Ishikawa (cell line): ENCODE data around the gene ARHGAP12.

Source experiments
- CEBPB ChIP-seq: IDR thresholded peaks from 2 replicates; pipeline ENCODE4 v1.6.1; 2012
- CREB1 ChIP-seq: IDR thresholded peaks from 2 replicates; pipeline ENCODE4 v1.6.1; 2012; ENCODE audit warnings: low read depth
- EGR1 ChIP-seq: IDR thresholded peaks from 2 replicates; pipeline ENCODE4 v1.6.1; 2012
- EP300 ChIP-seq: IDR thresholded peaks from 2 replicates; pipeline ENCODE4 v1.6.1; 2012; ENCODE audit warnings: borderline replicate concordance
- FOXM1 ChIP-seq: IDR thresholded peaks from 2 replicates; pipeline ENCODE4 v1.6.1; 2012; ENCODE audit warnings: low read depth, borderline replicate concordance
- NFIC ChIP-seq: IDR thresholded peaks from 2 replicates; pipeline ENCODE4 v1.6.1; 2012
- RAD21 ChIP-seq: IDR thresholded peaks from 2 replicates; pipeline ENCODE4 v1.6.1; 2012; ENCODE audit warnings: low read depth
- TAF1 ChIP-seq: IDR thresholded peaks from 2 replicates; pipeline ENCODE4 v1.6.1; 2012; ENCODE audit warnings: low read depth, mild to moderate bottlenecking
- TCF12 ChIP-seq: IDR thresholded peaks from 2 replicates; pipeline ENCODE4 v1.6.1; 2012; ENCODE audit warnings: low read depth
- TEAD4 ChIP-seq: IDR thresholded peaks from 2 replicates; pipeline ENCODE4 v1.6.1; 2012
- YY1 ChIP-seq: IDR thresholded peaks from 2 replicates; pipeline ENCODE4 v1.6.1; 2012; ENCODE audit warnings: low read depth
- ZBTB7A ChIP-seq: IDR thresholded peaks from 2 replicates; pipeline ENCODE4 v1.6.1; 2012; ENCODE audit warnings: low read depth
- TF ChIP-seq, protein P1 (sequence below): IDR thresholded peaks from 2 replicates; pipeline ENCODE4 v1.6.1; 2012
- TF ChIP-seq, protein P2 (sequence below): IDR thresholded peaks from 2 replicates; pipeline ENCODE4 v1.6.1; 2012; ENCODE audit warnings: low read depth, mild to moderate bottlenecking
- TF ChIP-seq, protein P3 (sequence below): IDR thresholded peaks from 2 replicates; pipeline ENCODE4 v1.6.1; 2012

The ARHGAP12 gene

DNA sequence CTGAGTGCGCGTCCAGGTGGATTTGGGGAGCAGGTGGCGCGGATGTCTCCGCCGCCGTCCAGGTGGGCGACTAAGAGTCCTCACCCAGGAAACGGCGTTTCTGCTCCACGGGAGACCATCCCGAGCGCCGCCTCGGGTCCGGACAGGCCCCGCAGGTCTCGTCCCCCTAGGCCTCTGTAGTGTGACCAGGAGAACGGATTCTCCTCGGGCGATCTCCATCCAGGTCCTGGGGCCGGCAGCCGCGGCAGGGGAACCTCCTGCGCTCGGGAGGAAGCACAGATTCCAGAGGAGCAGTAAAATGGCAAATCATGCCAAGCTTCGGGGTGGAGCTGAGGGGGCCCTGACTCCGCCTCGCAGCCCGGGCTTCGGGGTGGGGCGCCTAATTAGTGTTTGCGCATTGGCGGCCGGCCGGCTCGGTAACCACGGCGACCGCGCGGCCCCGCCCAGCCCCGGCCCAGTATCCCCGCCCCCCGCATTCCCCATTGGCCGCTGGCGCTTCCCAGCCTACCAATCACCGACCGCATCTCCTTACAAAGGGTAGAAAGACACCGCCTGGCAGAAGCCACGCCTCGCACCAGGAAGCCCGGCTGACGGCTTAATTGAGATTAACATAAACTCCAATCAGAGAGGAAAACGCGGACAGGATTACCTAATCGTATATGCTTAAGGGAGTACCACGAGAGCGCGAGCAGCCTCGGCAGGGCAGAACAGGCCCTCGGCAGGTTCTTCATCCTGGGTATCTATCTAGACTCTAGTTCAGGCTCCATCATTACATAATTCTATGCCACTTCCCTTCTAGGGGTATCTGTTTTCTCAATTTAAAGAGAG, 168.6 kb downstream of the ARHGAP12 start:
- no peak for TF ChIP-seq EP300
- TF ChIP-seq, protein P1, sequence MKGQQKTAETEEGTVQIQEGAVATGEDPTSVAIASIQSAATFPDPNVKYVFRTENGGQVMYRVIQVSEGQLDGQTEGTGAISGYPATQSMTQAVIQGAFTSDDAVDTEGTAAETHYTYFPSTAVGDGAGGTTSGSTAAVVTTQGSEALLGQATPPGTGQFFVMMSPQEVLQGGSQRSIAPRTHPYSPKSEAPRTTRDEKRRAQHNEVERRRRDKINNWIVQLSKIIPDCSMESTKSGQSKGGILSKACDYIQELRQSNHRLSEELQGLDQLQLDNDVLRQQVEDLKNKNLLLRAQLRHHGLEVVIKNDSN, result no peak
- no peak for TF ChIP-seq CREB1
- TF ChIP-seq TEAD4, result peak; percentile 61; the same call in 1 of the 2 replicates
- TF ChIP-seq EGR1, result no peak
- TF ChIP-seq, protein P2, sequence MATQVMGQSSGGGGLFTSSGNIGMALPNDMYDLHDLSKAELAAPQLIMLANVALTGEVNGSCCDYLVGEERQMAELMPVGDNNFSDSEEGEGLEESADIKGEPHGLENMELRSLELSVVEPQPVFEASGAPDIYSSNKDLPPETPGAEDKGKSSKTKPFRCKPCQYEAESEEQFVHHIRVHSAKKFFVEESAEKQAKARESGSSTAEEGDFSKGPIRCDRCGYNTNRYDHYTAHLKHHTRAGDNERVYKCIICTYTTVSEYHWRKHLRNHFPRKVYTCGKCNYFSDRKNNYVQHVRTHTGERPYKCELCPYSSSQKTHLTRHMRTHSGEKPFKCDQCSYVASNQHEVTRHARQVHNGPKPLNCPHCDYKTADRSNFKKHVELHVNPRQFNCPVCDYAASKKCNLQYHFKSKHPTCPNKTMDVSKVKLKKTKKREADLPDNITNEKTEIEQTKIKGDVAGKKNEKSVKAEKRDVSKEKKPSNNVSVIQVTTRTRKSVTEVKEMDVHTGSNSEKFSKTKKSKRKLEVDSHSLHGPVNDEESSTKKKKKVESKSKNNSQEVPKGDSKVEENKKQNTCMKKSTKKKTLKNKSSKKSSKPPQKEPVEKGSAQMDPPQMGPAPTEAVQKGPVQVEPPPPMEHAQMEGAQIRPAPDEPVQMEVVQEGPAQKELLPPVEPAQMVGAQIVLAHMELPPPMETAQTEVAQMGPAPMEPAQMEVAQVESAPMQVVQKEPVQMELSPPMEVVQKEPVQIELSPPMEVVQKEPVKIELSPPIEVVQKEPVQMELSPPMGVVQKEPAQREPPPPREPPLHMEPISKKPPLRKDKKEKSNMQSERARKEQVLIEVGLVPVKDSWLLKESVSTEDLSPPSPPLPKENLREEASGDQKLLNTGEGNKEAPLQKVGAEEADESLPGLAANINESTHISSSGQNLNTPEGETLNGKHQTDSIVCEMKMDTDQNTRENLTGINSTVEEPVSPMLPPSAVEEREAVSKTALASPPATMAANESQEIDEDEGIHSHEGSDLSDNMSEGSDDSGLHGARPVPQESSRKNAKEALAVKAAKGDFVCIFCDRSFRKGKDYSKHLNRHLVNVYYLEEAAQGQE, result 0 out of 2 replicates have a peak, but pooled peaks have one; percentile 12
- peak; percentile 64 for TF ChIP-seq TCF12
- 0 out of 2 replicates have a peak, but pooled peaks have one; percentile 29 for TF ChIP-seq YY1
- TF ChIP-seq RAD21, result 0 out of 2 replicates have a peak, but pooled peaks have one; percentile 2
- TF ChIP-seq TAF1, result peak; percentile 87
- no peak for TF ChIP-seq ZBTB7A
- TF ChIP-seq NFIC, result peak; percentile 25; the same call in 1 of the 2 replicates
- TF ChIP-seq CEBPB, result peak; percentile 75
- no peak for TF ChIP-seq FOXM1
- TF ChIP-seq, protein P3, sequence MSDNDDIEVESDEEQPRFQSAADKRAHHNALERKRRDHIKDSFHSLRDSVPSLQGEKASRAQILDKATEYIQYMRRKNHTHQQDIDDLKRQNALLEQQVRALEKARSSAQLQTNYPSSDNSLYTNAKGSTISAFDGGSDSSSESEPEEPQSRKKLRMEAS, result peak; percentile 60

DNA sequence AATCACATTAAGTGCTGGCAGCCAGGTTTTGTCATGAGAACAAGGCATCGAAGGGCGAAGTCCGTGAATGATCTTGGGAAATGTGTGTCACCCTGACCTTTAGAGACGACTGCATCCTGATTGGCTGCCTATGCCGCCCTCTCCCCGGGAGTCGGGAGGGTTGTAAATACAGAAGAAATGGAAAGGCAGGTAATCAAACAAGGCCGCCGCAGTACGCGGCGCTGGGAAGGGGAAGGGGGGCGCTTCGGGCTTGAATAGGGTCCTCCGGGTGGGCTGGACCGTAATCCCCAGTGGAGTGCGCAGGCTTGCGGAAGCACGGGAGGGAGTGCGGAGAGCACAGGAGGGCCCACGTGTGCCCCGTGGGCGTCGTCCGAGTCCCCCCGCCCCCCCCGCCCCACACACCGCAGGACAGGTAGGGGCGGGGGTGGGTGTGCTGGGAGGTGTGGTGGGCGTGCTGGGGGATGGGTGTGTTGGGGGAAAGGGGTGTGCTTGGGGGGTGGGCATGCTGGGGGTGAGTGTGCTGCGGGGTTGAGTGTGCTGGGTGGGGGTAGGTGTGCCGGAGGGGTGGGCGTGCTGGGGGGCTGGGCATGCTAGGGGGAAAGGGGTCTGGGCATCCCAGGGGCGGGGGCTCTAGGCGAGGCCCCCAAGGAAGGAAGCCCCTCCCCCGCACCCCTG, 169.4 kb downstream of the ARHGAP12 start:
- TF ChIP-seq, protein P3, result peak; percentile 87
- peak; percentile 26; the same call in 1 of the 2 replicates for TF ChIP-seq CEBPB
- TF ChIP-seq EGR1, result peak; percentile 44; the same call in 1 of the 2 replicates
- peak; percentile 30; the same call in 1 of the 2 replicates for TF ChIP-seq ZBTB7A
- peak; percentile 45; the same call in 1 of the 2 replicates for TF ChIP-seq FOXM1
- peak; percentile 55; the same call in 1 of the 2 replicates for TF ChIP-seq EP300
- TF ChIP-seq, protein P1, result peak; percentile 30; the same call in 1 of the 2 replicates
- TF ChIP-seq RAD21, result no peak; the same call in 1 of the 2 replicates
- TF ChIP-seq TCF12, result no peak

DNA sequence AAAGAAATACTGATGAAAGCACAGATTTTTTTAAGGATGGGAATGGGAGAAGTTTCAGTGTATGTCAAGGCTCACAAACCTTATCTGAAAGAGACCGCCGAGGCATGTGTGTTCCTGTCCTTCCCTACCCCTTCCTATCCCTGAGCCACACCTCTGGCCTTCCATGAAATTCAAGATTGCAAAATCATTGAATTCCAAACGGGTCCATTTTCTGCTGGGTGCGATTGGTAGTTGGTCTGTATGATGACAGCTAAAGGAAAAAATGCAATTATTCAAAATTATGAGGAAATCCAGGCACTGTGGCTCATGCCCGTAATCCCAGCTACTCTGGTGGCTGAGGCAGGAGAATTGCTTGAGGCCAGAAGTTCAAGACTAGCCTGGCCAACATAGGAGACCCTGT, 170.1 kb downstream of the ARHGAP12 start:
- TF ChIP-seq FOXM1 (no peak), CEBPB (peak; percentile 48; the same call in 1 of the 2 replicates)

DNA sequence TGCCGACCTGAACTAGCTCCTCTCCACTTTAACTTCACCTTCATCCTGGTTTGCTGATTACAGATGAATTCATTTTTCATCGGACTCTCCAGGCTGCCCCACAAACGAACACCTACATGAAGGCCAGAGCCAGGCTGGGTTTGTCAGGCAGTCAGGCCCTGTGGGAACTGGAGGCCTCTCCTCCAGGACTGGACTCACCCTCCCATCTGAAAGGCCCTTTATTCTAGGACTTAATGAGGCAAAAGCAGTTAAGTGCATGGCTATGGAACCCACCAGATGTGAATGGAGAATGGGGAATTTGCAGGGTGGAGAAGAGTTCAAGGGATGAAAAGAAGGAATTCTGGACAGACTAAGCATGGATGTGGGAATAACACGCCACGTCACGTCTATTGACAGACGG, 170.8 kb downstream of the ARHGAP12 start:
- TF ChIP-seq TEAD4, result no peak
- TF ChIP-seq, protein P2, result no peak
- TF ChIP-seq YY1, result no peak
- TF ChIP-seq, protein P3, result no peak
- no peak for TF ChIP-seq TAF1

DNA sequence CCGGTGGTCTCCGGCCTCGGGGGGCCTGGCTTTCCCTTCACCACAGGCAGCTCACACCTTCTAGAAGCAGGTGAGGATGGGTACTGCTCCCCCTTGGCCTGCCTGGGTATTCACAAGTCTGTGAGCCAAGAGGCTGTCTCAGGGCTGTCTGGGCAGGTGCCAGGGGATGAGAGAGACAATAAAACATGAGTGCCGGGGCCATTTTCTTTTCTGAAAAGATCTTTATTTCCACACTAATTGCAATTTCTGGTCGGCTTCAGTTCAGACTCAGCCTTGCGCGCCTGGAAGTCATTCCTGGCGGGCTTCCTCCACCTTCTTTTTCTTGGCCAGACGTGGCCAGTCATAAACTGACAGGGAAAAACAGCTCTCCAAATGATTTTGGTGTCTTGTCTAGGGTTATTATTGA, 171.2 kb downstream of the ARHGAP12 start:
- TF ChIP-seq FOXM1 (no peak), CEBPB (no peak), TAF1 (no peak), ZBTB7A (no peak; the same call in 1 of the 2 replicates), TEAD4 (no peak), YY1 (no peak), RAD21 (no peak)
